SKM-1 (cell line): ENCODE results near the gene ST7.
"Not testable (repeated sequence)": the region's sequence is repeated elsewhere in the genome, so short reads cannot be mapped to it uniquely, and the experiment has no call there.

Experiments used
- DNase-seq: peaks from one replicate; lab custom pipeline; 2025; ENCODE audit not compliant: unreplicated experiment; lab: John Stamatoyannopoulos, UW

ST7 gene

GRCh38 chr7:117023325-117023854 lies 70.1 kb downstream of the ST7 start:
- DNase-seq: no peak

- no peak for DNase-seq
Observed at GRCh38 chr7:117024811-117025210, 71.5 kb downstream of the ST7 start.

GRCh38 chr7:117025891-117026290 lies 72.6 kb downstream of the ST7 start:
- DNase-seq: no peak

GRCh38 chr7:117030346-117030745 lies 77.0 kb downstream of the ST7 start:
- DNase-seq: not testable (repeated sequence)

- not testable (repeated sequence) for DNase-seq
Observed at GRCh38 chr7:117030793-117031192, 77.5 kb downstream of the ST7 start.

- no peak for DNase-seq
Observed at GRCh38 chr7:117032810-117033209, 79.5 kb downstream of the ST7 start.

- no peak for DNase-seq
Observed at GRCh38 chr7:117034851-117035464, 81.7 kb downstream of the ST7 start.

GRCh38 chr7:117035465-117035862 lies 82.2 kb downstream of the ST7 start:
- no peak for DNase-seq

- DNase-seq: no peak
Observed at GRCh38 chr7:117036053-117036669, 82.9 kb downstream of the ST7 start.

- DNase-seq: no peak
Observed at GRCh38 chr7:117036836-117037235, 83.5 kb downstream of the ST7 start.

- DNase-seq: no peak
Observed at GRCh38 chr7:117038408-117038807, 85.1 kb downstream of the ST7 start.

- no peak for DNase-seq
Observed at GRCh38 chr7:117041007-117041406, 87.7 kb downstream of the ST7 start.

GRCh38 chr7:117041822-117042221 lies 88.5 kb downstream of the ST7 start:
- DNase-seq: no peak

- DNase-seq: no peak
Observed at GRCh38 chr7:117043108-117043825, 90.0 kb downstream of the ST7 start.

GRCh38 chr7:117044664-117045063 lies 91.4 kb downstream of the ST7 start:
- DNase-seq: no peak

GRCh38 chr7:117045927-117046710 lies 92.8 kb downstream of the ST7 start:
- DNase-seq: no peak

GRCh38 chr7:117047496-117047895 lies 94.2 kb downstream of the ST7 start:
- DNase-seq: no peak

- DNase-seq: no peak
Observed at GRCh38 chr7:117048114-117048866, 95.0 kb downstream of the ST7 start.

GRCh38 chr7:117048882-117049281 lies 95.6 kb downstream of the ST7 start:
- no peak for DNase-seq

- no peak for DNase-seq
Observed at GRCh38 chr7:117051808-117052207, 98.5 kb downstream of the ST7 start.

- DNase-seq: no peak
Observed at GRCh38 chr7:117053432-117053831, 100.1 kb downstream of the ST7 start.
